ENCODE results near the gene AUTS2. TPM values are rescaled to one million over a fixed set of nuclear protein-coding genes. Genes with fewer than 3 reads are reported as not detected.

AUTS2 gene
- total and polyA plus RNA-seq, 2 of the 8 experiments (the other 6 are each of a cell fraction or from before 2014, with no cell fraction given), result 25.9 to 101 TPM

DNA sequence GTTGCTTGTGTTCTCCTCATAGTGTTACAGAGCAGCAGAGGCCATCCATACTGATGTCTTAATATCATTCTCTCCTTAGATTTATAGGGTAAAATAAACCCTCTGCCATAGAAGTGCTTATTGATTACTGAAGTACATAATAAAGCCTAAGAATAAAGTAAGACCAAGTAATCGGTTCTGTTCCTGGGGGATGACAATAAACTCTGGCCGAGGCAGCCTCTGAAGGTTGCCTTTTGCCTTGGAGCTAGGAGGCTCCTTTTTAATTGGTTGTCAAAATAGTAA is 822.0 kb downstream of the AUTS2 start:
- 76% methylated on average over 2 of the region's 2 CpGs; no CpG with 5 or more reads in 1 of the 2 experiments for WGBS, 2 experiments (ENCODE audit: extremely low coverage in 1 of 2, insufficient coverage in 1 of 2, insufficient read length in 1 of 2, insufficient replicate concordance in 2 of 2, low coverage in 1 of 2, low lambda C conversion rate in 2 of 2, missing lambda C conversion rate in 1 of 2)
- H3K79me2 ChIP-seq (ENCODE audit: control insufficient read depth in 1 of 2, insufficient read depth in 2 of 2, low read length in 2 of 2), result no peaks in the 10 kb centered on the region
- no peaks in the 10 kb centered on the region for H3K23me2 ChIP-seq (ENCODE audit: low read depth, low read length)
- DNase-seq (ENCODE audit: low read depth in 1 of 2, low spot score in 2 of 2), result no peak
- no peak overlapping the region for H2AK5ac ChIP-seq (ENCODE audit: low read depth, low read length)
- H2BK12ac ChIP-seq (ENCODE audit: low read depth, low read length), result no peak overlapping the region
- no peaks in the 10 kb centered on the region for H4K20me1 ChIP-seq (replicated peaks in 1 of 2; ENCODE audit: control insufficient read depth in 1 of 2, insufficient read depth in 2 of 2, low read length in 2 of 2)
- H3K9me3 ChIP-seq (ENCODE audit: insufficient read depth in 2 of 2, low read depth in 1 of 2, low read length in 1 of 2), result no peaks in the 10 kb centered on the region
- H4K91ac ChIP-seq (replicated peaks; ENCODE audit: insufficient read length, low read length), result no peak overlapping the region
- no peak overlapping the region for H2AFZ ChIP-seq (ENCODE audit: low read length)
- H2BK5ac ChIP-seq (ENCODE audit: low read depth, low read length), result no peak overlapping the region
- no peak overlapping the region for H4K8ac ChIP-seq (ENCODE audit: extremely low read depth, insufficient read depth, low read length)
- H2BK15ac ChIP-seq (ENCODE audit: low read length), result no peak overlapping the region
- no peak for FAIRE-seq
- peaks cover 3 to 12% (median 11%) of the 10 kb centered on the region in 4 experiments; a peak in 6 of 7 replicates for H3K4me1 ChIP-seq (replicated peaks in 1 of 4; ENCODE audit: control insufficient read depth in 3 of 4, insufficient read depth in 4 of 4, low read length in 3 of 4)
- ChIA-PET CTCF (ENCODE audit: partially characterized antibody) (interaction anchor here (0.8 to 1.4 kb wide), 3 partner anchors 73 to 364 kb away, joined by 3 to 5 read pairs (median 3); no protein-coding TSS in a partner anchor), POLR2A (ENCODE audit: partially characterized antibody) (interaction anchor here (0.5 to 1.1 kb wide), 2 partner anchors 208 to 275 kb away, joined by 3 to 4 read pairs; no protein-coding TSS in a partner anchor)
- no peak overlapping the region for H3K4ac ChIP-seq (replicated peaks; ENCODE audit: insufficient read length, low read depth, low read length)
- no peak overlapping the region for H2BK20ac ChIP-seq (ENCODE audit: low read length)
- no peak overlapping the region for H3K23ac ChIP-seq (ENCODE audit: insufficient read length)
- H3K9ac ChIP-seq (replicated peaks in 1 of 4; ENCODE audit: extremely low read depth in 1 of 4, low read depth in 3 of 4, low read length in 3 of 4), result no peak overlapping the region
- H3K14ac ChIP-seq (ENCODE audit: insufficient read length), result no peak overlapping the region
- H3K27ac ChIP-seq (ENCODE audit: low read depth, low read length), result no peak overlapping the region
- peak overlapping the region; percentile 8 to 46; a peak in 1 of 4 replicates for H3K4me2 ChIP-seq (ENCODE audit: insufficient read depth in 1 of 2, low read depth in 2 of 2, low read length in 2 of 2)
- no peak for TF ChIP-seq MAFK (IDR thresholded peaks at IDR 0.05; ENCODE audit: low read depth, low read length)
- no peak for TF ChIP-seq RBBP5 (IDR thresholded peaks at IDR 0.05; ENCODE audit: borderline replicate concordance, low read depth, low read length)
- TF ChIP-seq TAF1 (IDR thresholded peaks at IDR 0.05; ENCODE audit: low read depth, low read length), result no peak
- TF ChIP-seq TCF12 (IDR thresholded peaks at IDR 0.05; ENCODE audit: low read depth, low read length), result no peak
- no peaks in the 10 kb centered on the region for H3K79me1 ChIP-seq (ENCODE audit: low read depth, low read length)
- no peaks in the 10 kb centered on the region for H3K27me3 ChIP-seq (replicated peaks in 1 of 4; ENCODE audit: control insufficient read depth in 3 of 4, extremely low read depth in 1 of 4, insufficient read depth in 3 of 4, low read length in 3 of 4)
- no peak overlapping the region for H3K18ac ChIP-seq (ENCODE audit: extremely low read depth, low read length)
- H4K5ac ChIP-seq (ENCODE audit: insufficient read length, low read depth, low read length), result no peak overlapping the region
- no peaks in the 10 kb centered on the region for H3K36me3 ChIP-seq (ENCODE audit: control insufficient read depth in 2 of 4, insufficient read depth in 4 of 4, low read length in 3 of 4)
- H2BK120ac ChIP-seq (replicated peaks; ENCODE audit: low read depth, low read length), result no peak overlapping the region
- no peak overlapping the region for H3K4me3 ChIP-seq (ENCODE audit: extremely low read depth in 1 of 4, insufficient read depth in 2 of 4, low read depth in 3 of 4, low read length in 4 of 4)
- no peak overlapping the region for H3K56ac ChIP-seq (replicated peaks; ENCODE audit: insufficient read length, low read depth, low read length)
